BLaER1 (cell line): ENCODE data around the gene CLEC4M.
"Not testable (repeated sequence)": the region's sequence is repeated elsewhere in the genome, so short reads cannot be mapped to it uniquely, and the experiment has no call there.

ENCODE experiments used
- H3K27ac ChIP-seq: shearing (Covaris generic); formaldehyde crosslinking; 2 replicates; pipeline ENCODE4 v1.8.1; 2022
- H3K27me3 ChIP-seq: shearing (Covaris generic); formaldehyde crosslinking; 2 replicates; pipeline ENCODE4 v1.8.1; 2022
- H3K36me3 ChIP-seq: shearing (Covaris generic); formaldehyde crosslinking; 2 replicates; pipeline ENCODE4 v1.8.1; 2022
- H3K4me1 ChIP-seq: shearing (Covaris generic); formaldehyde crosslinking; 2 replicates; pipeline ENCODE4 v1.8.1; 2022
- H3K4me2 ChIP-seq: shearing (Covaris generic); formaldehyde crosslinking; 2 replicates; pipeline ENCODE4 v1.8.1; 2022
- H3K4me3 ChIP-seq: shearing (Covaris generic); formaldehyde crosslinking; 2 replicates; pipeline ENCODE4 v1.8.1; 2022
- H3K9ac ChIP-seq: shearing (Covaris generic); formaldehyde crosslinking; 2 replicates; pipeline ENCODE4 v1.8.1; 2022
- H3K9me3 ChIP-seq: shearing (Covaris generic); formaldehyde crosslinking; 2 replicates; pipeline ENCODE4 v1.8.1; 2022
- H4K20me1 ChIP-seq: shearing (Covaris generic); formaldehyde crosslinking; 2 replicates; pipeline ENCODE4 v1.8.1; 2022
- Cebpa-rat ChIP-seq: shearing (Covaris generic); IDR thresholded peaks from 2 replicates; pipeline ENCODE4 v1.8.1; 2022

Gene CLEC4M

DNA sequence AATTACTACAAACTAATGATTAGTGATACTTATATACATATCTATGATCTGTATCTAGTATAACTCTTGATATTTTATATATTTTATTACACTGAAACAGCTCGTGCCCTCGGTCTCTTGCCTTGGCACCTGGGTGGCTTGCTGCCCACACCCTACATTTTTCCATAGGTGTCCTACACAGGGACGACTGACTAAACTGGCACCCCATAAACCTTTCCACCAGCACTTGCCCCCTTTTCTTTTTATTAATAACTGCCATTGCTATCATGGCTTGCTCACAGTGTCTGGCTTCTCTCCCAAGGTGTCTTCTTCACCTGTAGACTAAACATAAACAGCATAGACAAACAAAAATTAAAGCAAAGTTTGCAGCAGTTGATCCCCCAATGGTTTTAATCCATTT is 30.4 kb downstream of the CLEC4M start:
- Histone ChIP-seq H3K9ac (no peak overlapping the region), H3K4me3 (no peak overlapping the region), H3K27ac (no peak overlapping the region), H3K4me2 (no peak overlapping the region), H3K9me3 (peaks cover 7% of the 10 kb centered on the region), H4K20me1 (no peaks in the 10 kb centered on the region; the same call in 1 of the 2 replicates), H3K27me3 (peaks cover 23% of the 10 kb centered on the region), H3K4me1 (peaks cover 26% of the 10 kb centered on the region; the same call in 1 of the 2 replicates), H3K36me3 (no peaks in the 10 kb centered on the region)
- TF ChIP-seq Cebpa-rat = no peak

DNA sequence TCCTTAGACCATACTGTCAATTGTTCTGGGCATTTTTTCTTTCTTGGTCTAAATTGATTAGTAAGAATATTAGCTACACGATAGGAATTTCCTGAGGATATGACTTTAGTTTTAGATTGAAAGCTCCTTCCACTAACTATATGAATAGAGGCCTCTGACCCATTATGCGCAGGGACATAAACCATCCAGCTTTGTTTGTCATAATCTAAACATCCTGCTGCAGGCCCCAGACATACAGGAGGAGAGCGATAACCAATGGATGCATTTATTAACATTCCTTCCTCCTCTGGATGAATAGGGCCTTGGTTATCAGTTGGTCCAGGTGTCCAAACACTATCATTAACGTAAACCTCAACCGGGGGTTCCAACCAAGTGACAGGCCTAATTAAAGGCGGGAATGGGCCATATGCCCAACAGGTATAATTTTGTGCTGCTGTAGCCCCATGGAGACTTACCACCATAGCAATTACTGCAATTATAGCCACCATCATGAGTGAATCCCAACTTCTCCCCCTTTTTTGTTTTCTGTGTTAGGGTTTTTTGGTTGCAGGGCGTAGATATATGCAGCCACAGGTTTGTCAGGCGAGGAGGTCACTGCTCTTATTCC is 32.6 kb downstream of the CLEC4M start:
- H3K4me2 ChIP-seq = no peak overlapping the region
- H3K4me1 ChIP-seq = peaks cover 34% of the 10 kb centered on the region
- peaks cover 12% of the 10 kb centered on the region for H3K27me3 ChIP-seq
- no peaks in the 10 kb centered on the region for H3K36me3 ChIP-seq
- H3K4me3 ChIP-seq = no peak overlapping the region
- TF ChIP-seq Cebpa-rat = no peak
- no peak overlapping the region for H3K9ac ChIP-seq
- no peak overlapping the region for H3K27ac ChIP-seq
- no peaks in the 10 kb centered on the region; the same call in 1 of the 2 replicates for H4K20me1 ChIP-seq
- H3K9me3 ChIP-seq = peaks cover 7% of the 10 kb centered on the region

DNA sequence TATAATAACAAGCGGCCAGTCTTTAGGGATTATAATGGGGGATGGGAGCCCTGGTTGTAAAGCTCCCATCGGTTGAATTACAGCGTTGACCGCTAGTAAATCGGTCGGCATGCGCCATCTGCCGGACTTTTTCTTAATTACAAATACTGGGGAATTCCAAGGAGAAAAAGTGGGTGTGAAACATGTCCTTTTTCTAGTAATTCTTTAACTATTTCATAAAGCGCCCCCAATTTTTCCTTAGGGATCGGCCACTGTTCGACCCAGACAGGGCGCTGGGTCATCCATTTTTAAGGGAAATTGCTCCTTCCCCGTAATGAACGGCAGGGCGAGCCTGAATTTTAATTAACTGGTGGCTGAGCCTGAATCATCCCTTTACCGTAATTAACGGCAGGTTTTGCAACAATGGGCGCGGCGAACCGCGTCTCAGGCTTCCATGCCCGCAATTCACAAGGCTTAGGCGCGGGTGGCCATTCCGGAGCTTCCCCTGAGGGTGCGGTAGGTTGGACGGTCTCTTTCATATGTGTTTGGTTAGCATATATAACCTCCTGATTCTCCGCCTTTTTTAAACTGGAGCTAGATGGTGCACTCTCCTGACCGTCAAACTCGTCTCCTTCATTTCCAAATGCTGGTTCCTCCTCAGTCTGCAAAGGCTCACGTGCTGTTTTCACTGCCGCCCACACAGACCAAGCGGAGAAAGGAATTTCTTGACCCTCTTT is 36.8 kb downstream of the CLEC4M start:
- Histone ChIP-seq H3K27ac (no peak overlapping the region), H3K4me1 (peaks cover 19% of the 10 kb centered on the region), H3K9me3 (peaks cover 8% of the 10 kb centered on the region), H3K4me2 (peak overlapping the region; percentile 47), H3K36me3 (no peaks in the 10 kb centered on the region), H4K20me1 (no peaks in the 10 kb centered on the region), H3K27me3 (peaks cover 19% of the 10 kb centered on the region), H3K9ac (no peak overlapping the region), H3K4me3 (0 out of 2 replicates have a peak overlapping the region, but pooled peaks have one; percentile 15)
- TF ChIP-seq Cebpa-rat = no peak

DNA sequence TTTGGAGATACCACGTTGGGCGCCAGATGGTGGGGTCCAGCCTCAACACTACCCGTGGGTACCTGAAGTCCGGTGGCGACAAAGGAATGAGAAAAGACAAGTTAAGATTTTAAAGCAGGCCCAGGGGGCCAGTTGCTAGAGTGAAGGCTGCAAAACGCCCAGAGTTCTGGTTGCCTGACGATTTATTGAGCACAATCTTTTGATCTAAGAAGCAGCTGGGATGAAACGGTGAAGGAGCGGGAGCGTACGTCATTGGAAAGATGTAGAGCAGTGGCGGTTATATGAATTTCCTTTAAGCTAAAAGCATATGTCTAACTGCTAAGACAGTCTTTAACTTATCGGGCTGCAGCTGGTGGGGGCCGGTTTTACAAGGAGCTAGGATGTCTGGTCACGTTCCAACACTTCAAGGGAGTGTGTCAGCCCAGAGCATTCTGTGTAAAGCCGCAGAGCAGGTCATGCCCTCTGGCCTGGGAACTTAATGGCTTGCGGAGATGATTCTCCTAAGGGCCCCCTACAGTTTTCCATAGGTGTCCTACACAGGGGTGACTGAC is 38.1 kb downstream of the CLEC4M start:
- Histone ChIP-seq H3K27me3 (peaks cover 19% of the 10 kb centered on the region), H3K27ac (no peak overlapping the region), H3K4me2 (no peak overlapping the region), H3K4me3 (no peak overlapping the region), H3K9ac (no peak overlapping the region), H4K20me1 (no peaks in the 10 kb centered on the region), H3K4me1 (peaks cover 31% of the 10 kb centered on the region), H3K9me3 (peaks cover 8% of the 10 kb centered on the region), H3K36me3 (no peaks in the 10 kb centered on the region)
- TF ChIP-seq Cebpa-rat = no peak

DNA sequence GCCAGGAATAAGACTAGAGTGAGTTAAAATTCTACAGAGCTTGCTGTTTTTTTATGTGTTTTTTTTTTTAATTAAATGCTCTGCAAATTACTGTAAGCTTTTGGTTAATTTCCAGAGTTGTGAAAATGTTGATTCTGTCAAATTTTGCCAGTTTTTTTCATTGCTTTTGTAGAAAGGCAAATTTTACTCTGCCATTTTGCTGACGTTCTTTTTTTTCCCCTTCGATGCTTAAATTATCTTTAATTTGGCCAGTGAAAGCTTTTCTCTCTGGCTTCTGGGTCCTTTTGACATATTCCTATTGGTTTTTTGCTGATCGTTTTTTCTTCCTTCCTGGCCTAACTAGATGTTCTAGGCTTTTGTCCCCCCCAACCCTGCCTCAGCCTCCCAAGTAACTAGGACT is 43.2 kb downstream of the CLEC4M start:
- peaks cover 16% of the 10 kb centered on the region for H3K9me3 ChIP-seq
- H3K4me2 ChIP-seq = 0 out of 2 replicates have a peak overlapping the region, but pooled peaks have one; percentile 54
- peaks cover 2% of the 10 kb centered on the region; the same call in 1 of the 2 replicates for H3K27me3 ChIP-seq
- H3K9ac ChIP-seq = no peak overlapping the region
- no peaks in the 10 kb centered on the region for H3K36me3 ChIP-seq
- TF ChIP-seq Cebpa-rat = no peak
- peaks cover 12% of the 10 kb centered on the region for H3K4me1 ChIP-seq
- H4K20me1 ChIP-seq = no peaks in the 10 kb centered on the region
- no peak overlapping the region for H3K27ac ChIP-seq
- no peak overlapping the region for H3K4me3 ChIP-seq

DNA sequence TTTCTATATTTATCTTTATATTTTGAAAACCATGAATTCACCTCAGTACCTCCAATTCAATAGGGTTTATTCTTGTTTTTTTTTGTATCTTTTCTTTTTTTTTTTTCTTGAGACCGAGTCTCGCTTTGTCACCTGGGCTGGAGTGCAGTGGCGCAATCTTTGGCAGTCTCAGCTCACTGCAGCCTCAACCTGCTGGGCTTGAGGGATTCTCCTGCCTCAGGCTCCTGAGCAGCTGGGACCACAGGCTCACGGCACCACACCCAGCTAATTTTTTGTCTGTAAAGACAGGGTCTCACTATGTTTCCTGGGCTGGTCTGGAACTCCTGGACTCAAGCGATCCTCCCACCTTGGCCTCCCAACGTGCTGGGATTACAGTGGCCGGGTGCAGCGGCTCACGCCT is 43.8 kb downstream of the CLEC4M start:
- no peak for TF ChIP-seq Cebpa-rat
- peaks cover 12% of the 10 kb centered on the region for H3K4me1 ChIP-seq
- H3K36me3 ChIP-seq = no peaks in the 10 kb centered on the region
- H3K9me3 ChIP-seq = peaks cover 19% of the 10 kb centered on the region
- no peak overlapping the region for H3K9ac ChIP-seq
- H3K27me3 ChIP-seq = no peaks in the 10 kb centered on the region
- H4K20me1 ChIP-seq = no peaks in the 10 kb centered on the region
- H3K4me3 ChIP-seq = no peak overlapping the region
- no peak overlapping the region for H3K27ac ChIP-seq
- no peak overlapping the region for H3K4me2 ChIP-seq

DNA sequence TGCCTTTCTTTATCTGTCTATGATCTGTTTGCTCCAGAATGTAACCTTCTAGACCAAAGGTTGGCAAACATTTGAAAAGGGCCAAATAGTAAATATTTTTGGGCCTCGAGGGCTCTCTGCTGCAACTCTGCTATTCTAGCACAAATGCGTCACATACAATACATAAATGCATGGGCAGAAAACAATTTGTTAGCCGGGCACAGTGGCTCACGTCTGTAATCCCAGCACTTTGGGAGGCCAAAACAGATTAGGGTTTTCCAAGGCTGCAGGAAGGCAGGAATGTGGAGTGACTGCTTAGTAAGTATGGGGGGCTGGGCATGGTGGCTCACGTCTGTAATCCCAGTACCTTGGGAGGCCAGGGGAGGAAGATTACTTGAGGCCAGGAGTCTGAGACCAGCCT is 45.1 kb downstream of the CLEC4M start:
- Histone ChIP-seq H3K4me2 (no peak overlapping the region), H3K9ac (no peak overlapping the region)

DNA sequence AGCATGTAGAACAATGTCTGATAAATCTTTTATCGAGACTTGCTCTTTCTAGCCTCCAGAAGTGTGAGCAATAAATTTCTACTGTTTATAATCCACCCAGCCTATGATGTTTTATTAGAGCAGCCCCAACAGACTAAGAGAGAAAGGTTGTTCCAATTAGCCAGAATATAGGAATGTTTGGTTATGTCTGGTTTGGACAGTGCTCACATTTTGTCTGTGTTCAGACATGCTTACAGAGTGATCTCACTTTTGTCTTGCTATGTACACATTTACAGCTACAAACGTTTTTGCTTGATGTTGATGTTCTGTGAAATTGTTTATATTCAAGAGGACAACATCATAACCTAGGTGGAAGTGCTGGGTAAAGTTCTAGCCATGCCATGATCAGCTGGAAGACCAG is 48.9 kb downstream of the CLEC4M start:
- peaks cover 38% of the 10 kb centered on the region for H3K9me3 ChIP-seq
- TF ChIP-seq Cebpa-rat = no peak
- H4K20me1 ChIP-seq = no peaks in the 10 kb centered on the region
- H3K9ac ChIP-seq = no peak overlapping the region
- H3K4me3 ChIP-seq = no peak overlapping the region
- H3K4me1 ChIP-seq = peaks cover 11% of the 10 kb centered on the region
- H3K27me3 ChIP-seq = no peaks in the 10 kb centered on the region
- H3K27ac ChIP-seq = no peak overlapping the region
- no peak overlapping the region for H3K4me2 ChIP-seq
- no peaks in the 10 kb centered on the region for H3K36me3 ChIP-seq

More for the DNA sequence above, 45.1 kb downstream of the CLEC4M start:
- Histone ChIP-seq H3K4me1 (peaks cover 12% of the 10 kb centered on the region), H3K9me3 (peaks cover 32% of the 10 kb centered on the region), H4K20me1 (no peaks in the 10 kb centered on the region), H3K27ac (no peak overlapping the region), H3K36me3 (no peaks in the 10 kb centered on the region), H3K4me3 (no peak overlapping the region), H3K27me3 (no peaks in the 10 kb centered on the region)
- TF ChIP-seq Cebpa-rat = no peak

DNA sequence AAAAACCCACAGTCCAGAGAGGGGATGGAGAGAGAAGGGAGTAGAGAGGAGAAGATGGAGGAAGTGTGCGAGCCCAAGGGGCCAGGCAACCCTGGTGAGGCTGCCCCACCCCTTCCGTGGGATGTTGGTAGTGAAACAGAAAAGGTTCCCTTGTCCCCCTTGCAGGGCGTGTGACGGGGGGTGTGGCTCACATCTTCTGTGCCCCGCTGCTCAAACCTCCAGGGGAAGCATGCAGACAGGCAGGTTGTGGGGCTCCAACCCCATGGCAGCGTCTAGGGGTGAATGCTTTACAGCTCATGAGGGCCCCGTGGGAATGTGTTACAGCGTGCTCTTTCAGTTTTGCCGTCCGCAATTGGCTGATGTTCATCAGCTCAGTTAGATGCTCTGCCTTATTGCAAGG is 52.3 kb downstream of the CLEC4M start:
- TF ChIP-seq Cebpa-rat = no peak
- no peaks in the 10 kb centered on the region for H3K36me3 ChIP-seq
- H3K27ac ChIP-seq = no peak overlapping the region
- H3K27me3 ChIP-seq = no peaks in the 10 kb centered on the region
- peaks cover 50% of the 10 kb centered on the region for H3K9me3 ChIP-seq
- no peaks in the 10 kb centered on the region for H4K20me1 ChIP-seq
- H3K4me3 ChIP-seq = no peak overlapping the region
- no peak overlapping the region for H3K9ac ChIP-seq
- H3K4me1 ChIP-seq = peaks cover 18% of the 10 kb centered on the region
- H3K4me2 ChIP-seq = peak overlapping the region; percentile 66

DNA sequence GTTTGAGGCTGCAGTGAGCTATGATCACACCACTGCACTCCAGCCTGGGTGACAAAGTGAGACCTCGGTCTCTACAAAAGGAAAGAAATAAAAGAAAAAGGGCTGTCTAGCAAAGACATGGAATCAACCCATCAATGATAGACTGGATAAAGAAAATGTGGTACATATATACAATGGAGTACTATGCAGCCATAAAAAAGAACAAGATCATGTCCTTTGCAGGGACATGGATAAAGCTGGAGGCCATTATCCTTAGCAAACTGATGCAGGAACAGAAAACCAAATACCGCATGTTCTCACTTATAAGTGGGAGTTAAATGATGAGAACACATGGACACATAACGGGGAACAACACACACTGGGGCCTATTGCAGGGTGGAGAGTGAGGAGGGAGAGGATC is 53.0 kb downstream of the CLEC4M start:
- H3K4me3 ChIP-seq, H3K4me2 ChIP-seq, H3K36me3 ChIP-seq, H3K27ac ChIP-seq, H3K9ac ChIP-seq, H4K20me1 ChIP-seq, H3K27me3 ChIP-seq: not testable (repeated sequence)
- peaks cover 18% of the 10 kb centered on the region for H3K4me1 ChIP-seq
- H3K9me3 ChIP-seq = peaks cover 43% of the 10 kb centered on the region
